K562 (cell line): ENCODE data around the gene SLC36A2. TPM values are rescaled to one million over a fixed set of nuclear protein-coding genes. Genes with fewer than 3 reads are reported as not detected.

Source experiments
- CBX3 ChIP-seq, 2 experiments: IDR thresholded peaks; 1 replicate in 1 of 2; 2 replicates in 1 of 2; pipeline ENCODE4 v1.6.1; 2012; ENCODE audit warnings: inconsistent platforms in 2 of 2, low read length in 2 of 2, borderline replicate concordance in 1 of 2, control low read depth in 1 of 2
- CSDE1 ChIP-seq, 2 experiments: fragments of 450-650 bp; IDR thresholded peaks; 2 replicates each; pipeline ENCODE4 v1.6.1; 2016; ENCODE audit warnings: mild to moderate bottlenecking in 1 of 2
- NEUROD1 ChIP-seq: fragments of 150-350 bp; IDR thresholded peaks from 2 replicates; pipeline ENCODE4 v1.6.1; 2014; ENCODE audit warnings: borderline replicate concordance, low read length, low read depth; ENCODE audit not compliant: partially characterized antibody
- SMAD1 ChIP-seq: fragments of 150-350 bp; IDR thresholded peaks from 2 replicates; pipeline ENCODE4 v1.6.1; 2014; ENCODE audit warnings: low read length, low read depth; ENCODE audit not compliant: partially characterized antibody
- SMARCC2 ChIP-seq: fragments of 450-650 bp; IDR thresholded peaks from 2 replicates; pipeline ENCODE4 v1.6.1; 2017; ENCODE audit warnings: antibody characterized with exemption, moderate library complexity, mild to moderate bottlenecking, low read depth
- STAG1 ChIP-seq: sonication (generic); formaldehyde crosslinking; IDR thresholded peaks from 2 replicates; pipeline ENCODE4 v1.5.0; 2020; ENCODE audit warnings: missing genetic modification reagents, borderline replicate concordance
- TEAD1 ChIP-seq, 2 experiments: fragments of 450-650 bp in 1 of 2; sonication (generic) in 1 of 2; formaldehyde crosslinking; IDR thresholded peaks; 2 replicates each; pipeline versions ENCODE4 v1.4.0 to v1.8.0; 2020 to 2022; ENCODE audit warnings: mild to moderate bottlenecking in 2 of 2, missing genetic modification reagents in 1 of 2
- ZEB2 ChIP-seq: fragments of 450-650 bp; IDR thresholded peaks from 2 replicates; pipeline ENCODE4 v1.6.1; 2016
- polyA plus RNA-seq, 8 experiments: library from polyadenylated mRNA; depleted of rRNA in 4 of 8; stranded (reverse) in 5 of 8; unstranded in 3 of 8; fragments of >200 nt; fragmentation: Nextera tagmentation in 2 of 8; fragmentation: Illumina TruSeq in 1 of 8; extraction: Ambion mirVana in 2 of 8; extraction: Trizol in 1 of 8; gene quantifications; 2 replicates each; pipeline versions ENCODE4 v1.2.1 to v1.2.3, GENCODE V29; 2011 to 2014; ENCODE audit warnings: inconsistent platforms in 1 of 8, missing spikeins in 1 of 8
- total RNA-seq, 7 experiments: library from RNA; depleted of rRNA in 6 of 7; stranded (reverse); fragments of >200 nt in 6 of 7; fragmentation: Illumina TruSeq in 2 of 7; extraction: Trizol in 2 of 7; gene quantifications; 2 replicates each; pipeline versions ENCODE4 v1.2.1 to v1.2.3, GENCODE V29; 2011 to 2021; ENCODE audit warnings: low replicate concordance in 1 of 7
- TF ChIP-seq, protein P1 (sequence below), 2 experiments: fragments of 450-650 bp; IDR thresholded peaks; 2 replicates each; pipeline ENCODE4 v1.6.1; 2016; ENCODE audit warnings: mild to moderate bottlenecking in 2 of 2, borderline replicate concordance in 1 of 2, low read depth in 1 of 2, moderate library complexity in 1 of 2
- TF ChIP-seq, protein P2 (sequence below): sonication (generic); formaldehyde crosslinking; IDR thresholded peaks from 2 replicates; pipeline ENCODE4 v1.8.1; 2022; ENCODE audit warnings: missing genetic modification reagents

Gene SLC36A2
- total and polyA plus RNA-seq, 9 of the 15 experiments (the other 6 are each of a cell fraction or from before 2014, with no cell fraction given), result not detected

DNA sequence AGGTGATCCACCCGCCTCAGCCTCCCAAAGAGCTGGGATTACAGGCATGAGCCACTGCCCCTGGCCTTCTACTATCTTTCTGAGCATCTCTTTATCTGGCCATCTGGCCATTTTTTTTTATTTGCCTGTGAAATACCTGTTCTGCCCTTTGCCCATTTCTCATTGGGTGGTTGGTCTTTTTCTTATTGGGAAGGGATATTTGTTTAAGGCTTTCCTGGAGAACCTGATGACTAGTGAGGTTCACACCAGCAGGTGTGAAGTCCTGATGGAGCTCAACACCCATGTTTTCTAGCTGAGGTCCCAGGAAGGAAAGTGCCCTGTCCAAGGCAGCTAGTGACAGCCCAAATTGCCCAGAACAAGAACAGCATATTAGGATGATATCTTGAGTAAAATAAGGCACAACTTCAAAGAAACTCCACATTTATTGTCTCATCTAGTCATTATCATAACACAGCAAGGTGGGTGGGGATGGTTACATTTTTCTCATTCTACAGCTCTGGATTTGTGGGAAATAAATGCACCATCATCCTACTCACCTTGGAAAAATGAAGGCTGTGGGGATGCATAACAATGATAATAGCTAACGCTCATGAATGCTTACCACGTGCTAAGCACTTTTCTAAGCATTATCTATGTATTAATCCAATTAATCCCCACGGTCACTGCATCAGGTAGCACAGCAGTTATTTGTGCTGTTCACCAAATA, 64.1 kb downstream of the SLC36A2 start (continued):
- TF ChIP-seq, protein P1, sequence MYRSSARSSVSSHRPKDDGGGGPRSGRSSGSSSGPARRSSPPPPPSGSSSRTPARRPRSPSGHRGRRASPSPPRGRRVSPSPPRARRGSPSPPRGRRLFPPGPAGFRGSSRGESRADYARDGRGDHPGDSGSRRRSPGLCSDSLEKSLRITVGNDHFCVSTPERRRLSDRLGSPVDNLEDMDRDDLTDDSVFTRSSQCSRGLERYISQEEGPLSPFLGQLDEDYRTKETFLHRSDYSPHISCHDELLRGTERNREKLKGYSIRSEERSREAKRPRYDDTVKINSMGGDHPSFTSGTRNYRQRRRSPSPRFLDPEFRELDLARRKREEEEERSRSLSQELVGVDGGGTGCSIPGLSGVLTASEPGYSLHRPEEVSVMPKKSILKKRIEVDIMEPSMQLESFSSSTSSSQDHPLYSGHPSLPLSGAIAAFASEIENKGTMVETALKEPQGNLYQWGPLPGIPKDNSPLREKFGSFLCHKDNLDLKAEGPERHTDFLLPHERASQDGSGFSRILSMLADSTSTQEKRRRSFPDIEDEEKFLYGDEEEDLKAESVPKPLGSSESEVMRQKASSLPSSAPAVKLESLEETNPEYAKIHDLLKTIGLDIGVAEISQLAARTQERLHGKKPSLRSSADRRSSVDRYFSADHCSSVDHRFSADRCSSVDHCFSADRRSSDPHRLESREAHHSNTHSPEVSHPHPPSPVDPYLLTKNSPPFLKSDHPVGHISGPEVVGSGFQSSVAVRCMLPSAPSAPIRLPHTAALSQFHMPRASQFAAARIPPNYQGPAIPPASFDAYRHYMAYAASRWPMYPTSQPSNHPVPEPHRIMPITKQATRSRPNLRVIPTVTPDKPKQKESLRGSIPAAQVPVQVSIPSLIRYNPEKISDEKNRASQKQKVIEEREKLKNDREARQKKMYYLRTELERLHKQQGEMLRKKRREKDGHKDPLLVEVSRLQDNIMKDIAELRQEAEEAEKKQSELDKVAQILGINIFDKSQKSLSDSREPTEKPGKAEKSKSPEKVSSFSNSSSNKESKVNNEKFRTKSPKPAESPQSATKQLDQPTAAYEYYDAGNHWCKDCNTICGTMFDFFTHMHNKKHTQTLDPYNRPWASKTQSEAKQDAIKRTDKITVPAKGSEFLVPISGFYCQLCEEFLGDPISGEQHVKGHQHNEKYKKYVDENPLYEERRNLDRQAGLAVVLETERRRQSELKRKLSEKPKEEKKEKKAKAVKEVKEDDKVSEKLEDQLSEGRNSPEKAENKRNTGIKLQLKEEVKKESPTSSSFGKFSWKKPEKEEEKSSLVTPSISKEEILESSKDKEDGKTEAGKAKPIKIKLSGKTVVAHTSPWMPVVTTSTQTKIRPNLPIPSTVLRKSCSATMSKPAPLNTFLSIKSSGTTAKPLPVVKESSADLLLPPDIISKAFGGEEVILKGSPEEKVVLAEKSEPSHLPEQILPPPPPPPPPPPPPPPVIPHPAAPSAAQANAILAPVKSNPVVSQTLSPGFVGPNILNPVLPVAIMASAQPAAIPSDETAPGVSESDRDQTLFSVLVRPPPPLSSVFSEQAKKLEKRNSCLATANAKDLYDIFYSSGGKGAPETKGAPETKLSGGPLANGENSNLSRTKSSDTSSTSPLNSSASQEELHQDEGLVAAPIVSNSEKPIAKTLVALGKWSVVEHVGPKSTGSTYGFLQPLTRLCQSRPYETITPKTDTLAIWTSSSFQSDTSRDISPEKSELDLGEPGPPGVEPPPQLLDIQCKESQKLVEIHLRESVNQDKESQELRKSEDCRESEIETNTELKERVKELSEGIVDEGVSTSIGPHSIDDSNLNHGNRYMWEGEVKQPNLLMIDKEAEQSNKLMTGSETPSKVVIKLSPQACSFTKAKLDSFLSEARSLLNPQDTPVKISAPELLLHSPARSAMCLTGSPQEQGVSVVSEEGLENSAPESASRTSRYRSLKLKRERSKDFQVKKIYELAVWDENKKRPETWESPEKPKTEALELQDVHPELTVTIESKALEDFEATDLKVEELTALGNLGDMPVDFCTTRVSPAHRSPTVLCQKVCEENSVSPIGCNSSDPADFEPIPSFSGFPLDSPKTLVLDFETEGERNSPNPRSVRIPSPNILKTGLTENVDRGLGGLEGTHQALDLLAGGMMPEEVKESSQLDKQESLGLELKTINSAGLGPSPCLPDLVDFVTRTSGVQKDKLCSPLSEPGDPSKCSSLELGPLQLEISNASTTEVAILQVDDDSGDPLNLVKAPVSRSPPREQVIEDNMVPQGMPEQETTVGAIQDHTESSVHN (IDR thresholded peaks at IDR 0.05; ENCODE audit: borderline replicate concordance in 1 of 2, low read depth in 1 of 2), result no peak
- TF ChIP-seq CSDE1 (IDR thresholded peaks at IDR 0.05) (no peak), NEUROD1 (no peak), CBX3 (IDR thresholded peaks at IDR 0.05; ENCODE audit: borderline replicate concordance in 1 of 2, low read length in 2 of 2) (no peak), SMARCC2 (no peak), ZEB2 (no peak), SMAD1 (no peak), TEAD1 (CRISPR knock-in tag; IDR thresholded peaks at IDR 0.05) (no peak), STAG1 (CRISPR knock-in tag) (no peak)
- TF ChIP-seq, protein P2, sequence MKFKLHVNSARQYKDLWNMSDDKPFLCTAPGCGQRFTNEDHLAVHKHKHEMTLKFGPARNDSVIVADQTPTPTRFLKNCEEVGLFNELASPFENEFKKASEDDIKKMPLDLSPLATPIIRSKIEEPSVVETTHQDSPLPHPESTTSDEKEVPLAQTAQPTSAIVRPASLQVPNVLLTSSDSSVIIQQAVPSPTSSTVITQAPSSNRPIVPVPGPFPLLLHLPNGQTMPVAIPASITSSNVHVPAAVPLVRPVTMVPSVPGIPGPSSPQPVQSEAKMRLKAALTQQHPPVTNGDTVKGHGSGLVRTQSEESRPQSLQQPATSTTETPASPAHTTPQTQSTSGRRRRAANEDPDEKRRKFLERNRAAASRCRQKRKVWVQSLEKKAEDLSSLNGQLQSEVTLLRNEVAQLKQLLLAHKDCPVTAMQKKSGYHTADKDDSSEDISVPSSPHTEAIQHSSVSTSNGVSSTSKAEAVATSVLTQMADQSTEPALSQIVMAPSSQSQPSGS (CRISPR knock-in tag), result no peak
- TF ChIP-seq, all 486 proteins: peak for 0
